NCI-H446 (cell line): Measurements from ENCODE around the gene MUC20.
"Not testable (repeated sequence)": the region's sequence is repeated elsewhere in the genome, so short reads cannot be mapped to it uniquely, and the experiment has no call there.

Experiments used
- DNase-seq, 2 experiments: peaks; one replicate each; lab custom pipeline; 2025; lab: John Stamatoyannopoulos, UW

The MUC20 gene

GRCh38 chr3:195693428-195694216 lies 27.2 kb upstream of the MUC20 start:
- no peak for DNase-seq

DNA sequence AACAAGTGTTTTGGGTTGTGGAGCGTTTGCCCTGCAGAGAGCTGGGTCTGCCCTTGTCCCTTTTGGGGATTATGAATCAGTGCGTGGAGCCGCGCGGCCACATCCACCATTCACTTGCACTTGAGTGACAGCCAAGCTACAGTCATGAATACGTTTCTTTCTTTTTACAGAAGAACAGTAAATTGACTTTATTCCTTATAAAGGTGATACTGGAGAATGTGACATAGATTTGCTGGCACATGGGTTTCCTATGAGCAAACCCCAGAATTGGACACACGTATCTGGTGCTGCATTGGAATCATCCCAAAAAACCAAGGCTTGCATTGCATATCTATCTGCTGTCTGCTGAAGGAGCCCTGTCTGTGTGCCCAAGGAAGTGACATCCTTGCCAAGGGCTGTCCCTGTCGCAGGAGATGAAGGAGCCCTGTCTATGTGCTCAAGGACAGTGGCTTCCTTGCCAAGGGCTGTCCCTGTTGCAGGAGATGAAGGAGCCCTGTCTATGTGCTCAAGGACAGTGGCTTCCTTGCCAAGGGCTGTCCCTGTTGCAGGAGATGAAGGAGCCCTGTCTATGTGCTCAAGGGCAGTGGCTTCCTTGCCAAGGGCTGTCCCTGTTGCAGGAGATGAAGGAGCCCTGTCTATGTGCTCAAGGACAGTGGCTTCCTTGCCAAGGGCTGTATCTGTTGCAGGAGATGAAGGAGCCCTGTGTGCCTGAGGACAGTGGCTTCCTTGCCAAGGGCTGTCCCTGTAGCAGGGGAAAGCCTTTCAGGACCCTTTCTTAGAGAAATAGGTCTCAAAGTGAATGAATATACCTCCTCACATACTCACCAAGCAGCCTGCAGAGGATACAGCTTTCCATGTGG lies 26.3 kb upstream of the MUC20 start:
- not testable (repeated sequence) for DNase-seq

- no peak for DNase-seq
Measured at GRCh38 chr3:195696632-195697278, 24.0 kb upstream of the MUC20 start.

DNA sequence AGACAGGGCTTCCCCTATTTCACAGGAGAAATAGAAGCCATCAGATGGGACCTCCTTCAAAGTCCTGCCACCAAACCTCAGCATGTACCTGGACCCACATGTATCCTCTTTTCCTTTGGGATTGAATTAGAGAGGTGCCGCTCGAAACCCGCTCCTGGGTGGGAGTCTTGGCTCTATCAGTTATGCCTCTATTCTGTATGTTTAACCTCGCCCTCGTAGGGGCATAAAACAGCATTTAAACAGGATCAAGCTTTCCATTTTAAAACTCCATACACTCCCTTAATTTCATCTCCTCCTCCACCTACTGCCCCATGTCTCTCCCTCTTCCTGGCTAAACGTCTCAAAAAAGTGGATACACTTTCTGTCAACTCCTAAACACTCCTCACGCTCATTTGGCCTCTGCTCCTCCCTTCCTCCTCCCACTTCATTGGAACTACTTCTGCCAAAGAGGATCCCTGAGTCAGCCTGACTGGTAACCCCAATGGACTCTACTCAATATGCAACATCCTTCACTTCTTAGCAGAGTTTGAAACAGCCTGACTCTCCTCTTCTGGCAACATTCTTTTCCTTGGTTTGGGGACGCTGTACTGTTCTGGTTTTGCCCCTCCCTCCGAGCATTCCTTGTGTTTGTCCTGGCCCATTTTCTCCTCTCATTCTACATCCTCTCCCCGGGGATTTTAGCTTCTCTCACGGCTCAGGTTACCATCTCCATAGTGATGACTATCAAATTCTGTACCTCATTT lies 23.0 kb upstream of the MUC20 start:
- DNase-seq: no peak

GRCh38 chr3:195698325-195698646 lies 22.5 kb upstream of the MUC20 start:
- DNase-seq: no peak

- DNase-seq: no peak
Measured at GRCh38 chr3:195698647-195699387, 22.0 kb upstream of the MUC20 start.

GRCh38 chr3:195699388-195699771 lies 21.4 kb upstream of the MUC20 start:
- DNase-seq: no peak

DNA sequence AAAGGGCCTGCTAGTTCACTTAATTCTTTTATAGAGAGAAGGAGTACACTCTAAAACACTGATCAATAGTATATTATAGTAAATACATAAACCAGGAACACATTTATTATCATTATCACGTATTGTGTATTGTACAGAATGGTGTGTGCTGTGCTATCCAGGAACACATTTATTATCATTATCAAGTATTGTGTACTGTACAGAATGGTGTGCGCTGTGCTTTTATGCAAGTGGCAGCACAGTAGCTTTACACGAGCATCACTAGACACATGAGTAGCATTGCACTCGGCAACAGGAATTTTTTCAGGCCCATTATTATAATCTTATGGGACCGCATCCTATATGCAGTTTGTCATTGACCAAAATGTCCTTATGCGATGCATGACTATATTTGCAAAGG lies 20.9 kb upstream of the MUC20 start:
- DNase-seq: no peak

- no peak for DNase-seq
Measured at GRCh38 chr3:195700319-195700718, 20.5 kb upstream of the MUC20 start.

GRCh38 chr3:195701042-195701915 lies 19.5 kb upstream of the MUC20 start:
- DNase-seq: no peak

DNA sequence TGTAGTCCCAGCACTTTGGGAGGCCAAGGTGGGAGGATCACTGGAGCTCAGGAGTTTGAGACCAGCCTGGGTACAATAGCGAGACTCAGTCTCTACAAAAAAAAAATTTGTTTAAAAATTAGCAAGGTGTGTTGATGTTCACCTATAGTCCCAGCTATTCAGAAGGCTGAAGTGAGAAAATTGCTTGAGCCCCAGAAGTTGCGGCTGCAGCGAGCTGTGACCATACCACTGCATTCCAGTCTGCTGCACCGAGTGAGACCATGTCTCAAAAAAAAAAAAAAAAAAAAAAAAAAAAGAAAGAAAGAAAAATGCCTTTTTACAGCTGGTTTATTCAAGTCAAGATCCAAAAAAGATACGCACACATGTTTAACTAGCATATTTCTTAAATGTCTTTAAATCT lies 17.0 kb upstream of the MUC20 start:
- no peak for DNase-seq

DNA sequence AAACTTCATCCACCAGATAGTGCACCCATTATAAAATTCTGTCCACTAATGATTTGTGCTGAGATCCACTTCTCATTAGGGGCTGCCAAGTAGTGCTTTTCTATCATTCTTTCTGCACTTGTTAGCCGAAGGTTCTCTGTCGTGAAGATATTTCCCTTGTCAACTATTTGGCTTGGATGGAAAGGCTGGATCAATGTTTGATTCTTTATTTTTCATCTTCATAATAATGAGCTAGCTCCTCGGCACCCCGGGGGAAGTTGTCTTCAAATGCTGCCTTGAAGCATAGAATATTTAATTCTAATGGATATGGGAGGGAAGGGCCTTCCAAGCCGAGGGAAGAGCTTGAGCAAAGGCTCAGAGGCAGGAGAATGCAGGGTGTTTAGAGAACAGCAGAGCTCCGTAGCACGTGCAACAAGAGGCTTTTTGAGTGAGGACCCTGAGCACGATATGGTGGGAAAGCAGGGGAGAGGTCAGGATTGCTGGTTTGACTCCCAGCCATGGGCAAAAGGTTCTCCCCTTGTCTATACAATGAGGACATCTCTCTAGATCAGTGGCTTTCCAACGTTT lies 16.3 kb upstream of the MUC20 start:
- no peak for DNase-seq

- no peak for DNase-seq
Measured at GRCh38 chr3:195705081-195705991, 15.4 kb upstream of the MUC20 start.

DNA sequence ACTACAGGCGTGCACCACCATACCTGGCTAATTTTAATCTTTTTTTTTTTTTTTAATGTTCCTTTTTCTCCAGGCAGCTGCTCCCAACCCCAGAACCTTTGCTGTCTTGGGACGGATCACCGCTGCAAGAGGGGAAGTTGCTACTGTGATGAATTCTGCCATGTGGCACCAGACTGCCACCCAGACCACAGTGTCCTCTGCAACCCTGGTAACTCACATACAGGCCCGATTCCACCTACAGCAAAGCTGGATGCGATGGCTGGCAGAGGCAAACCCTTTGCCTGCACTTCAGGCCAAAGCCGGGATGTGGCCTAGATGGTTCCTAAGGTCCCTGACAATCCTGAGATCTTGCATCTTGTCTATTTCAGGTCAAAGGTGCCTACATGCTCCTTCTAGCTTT lies 12.7 kb upstream of the MUC20 start:
- no peak for DNase-seq

- DNase-seq: no peak
Measured at GRCh38 chr3:195708626-195709481, 11.9 kb upstream of the MUC20 start.

DNA sequence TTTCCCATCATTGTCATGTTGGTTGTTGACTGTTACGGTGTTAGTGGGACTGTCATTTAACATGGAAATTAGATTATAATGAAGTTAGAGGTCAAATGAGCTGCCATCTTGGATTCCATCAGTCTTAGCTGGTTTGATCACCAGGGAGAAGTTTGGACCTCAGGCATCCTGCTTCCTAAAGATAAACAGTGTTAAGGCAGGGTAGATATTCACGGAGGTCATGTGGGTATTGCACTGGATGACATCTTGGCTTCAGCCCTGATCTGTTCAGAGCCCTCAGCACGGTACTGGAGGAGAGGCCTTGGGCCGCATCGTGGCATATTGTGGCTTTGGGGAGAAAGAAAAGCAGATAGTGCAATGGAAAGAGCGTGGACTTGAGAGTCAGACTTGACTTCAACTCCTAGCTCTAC lies 11.1 kb upstream of the MUC20 start:
- no peak for DNase-seq

DNA sequence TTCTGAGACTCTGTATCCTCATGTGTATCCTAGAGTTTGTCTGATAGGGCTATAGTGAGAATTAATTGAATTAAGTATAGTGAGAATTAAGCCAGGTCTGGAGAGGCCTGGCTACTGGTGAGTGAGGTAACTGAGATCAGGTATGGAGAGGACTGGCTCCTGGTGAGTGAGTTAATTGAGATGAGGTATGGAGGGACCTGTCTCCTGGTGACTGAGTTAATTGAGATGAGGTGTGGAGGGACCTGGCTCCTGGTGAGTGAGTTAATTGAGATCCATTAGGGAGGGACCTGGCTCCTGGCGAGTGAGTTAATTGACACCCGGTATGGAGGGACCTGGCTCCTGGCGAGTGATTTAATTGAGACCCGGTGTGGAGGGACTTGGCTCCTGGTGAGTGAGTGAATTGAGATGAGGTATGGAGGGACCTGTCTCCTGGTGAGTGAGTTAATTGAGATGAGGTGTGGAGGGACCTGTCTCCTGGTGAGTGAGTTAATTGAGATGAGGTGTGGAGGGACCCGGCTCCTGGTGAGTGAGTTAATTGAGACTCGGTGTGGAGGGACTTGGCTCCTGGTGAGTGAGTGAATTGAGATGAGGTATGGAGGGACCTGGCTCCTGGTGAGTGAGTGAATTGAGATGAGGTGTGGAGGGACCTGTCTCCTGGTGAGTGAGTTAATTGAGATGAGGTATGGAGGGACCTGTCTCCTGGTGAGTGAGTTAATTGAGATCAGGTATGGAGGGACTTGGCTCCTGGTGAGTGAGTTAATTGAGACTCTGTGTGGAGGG lies 10.5 kb upstream of the MUC20 start:
- DNase-seq: not testable (repeated sequence)
